Endothelial cell (in vitro differentiated cells): ENCODE results near the gene SALL1. TPM values are rescaled to one million over a fixed set of nuclear protein-coding genes. Genes with fewer than 3 reads are reported as not detected.
A peak's percentile ranks its signal among the peaks of the same experiment; 100 is the strongest.

Source experiments
- DNase-seq: peaks from one replicate; pipeline ENCODE4 v3.0.0; 2021; ENCODE audit warnings: low spot score
- H3K27ac Mint-ChIP-seq: one replicate; pipeline ENCODE4 v1.8.0; 2021; ENCODE audit warnings: mixed read lengths, inconsistent platforms; ENCODE audit not compliant: unreplicated experiment
- H3K27me3 Mint-ChIP-seq: one replicate; pipeline ENCODE4 v1.8.0; 2021; ENCODE audit warnings: mild to moderate bottlenecking, moderate library complexity, mixed read lengths, inconsistent platforms; ENCODE audit not compliant: unreplicated experiment
- H3K36me3 Mint-ChIP-seq: one replicate; pipeline ENCODE4 v1.8.0; 2021; ENCODE audit warnings: mild to moderate bottlenecking, low read depth, mixed read lengths, inconsistent platforms; ENCODE audit not compliant: unreplicated experiment
- H3K4me1 Mint-ChIP-seq: one replicate; pipeline ENCODE4 v1.8.0; 2021; ENCODE audit warnings: mild to moderate bottlenecking, mixed read lengths, inconsistent platforms; ENCODE audit not compliant: unreplicated experiment
- H3K4me3 Mint-ChIP-seq: one replicate; pipeline ENCODE4 v1.8.0; 2021; ENCODE audit warnings: mild to moderate bottlenecking, mixed read lengths, inconsistent platforms; ENCODE audit not compliant: unreplicated experiment
- H3K9me3 Mint-ChIP-seq: one replicate; pipeline ENCODE4 v1.8.0; 2021; ENCODE audit warnings: mixed read lengths, inconsistent platforms; ENCODE audit not compliant: unreplicated experiment
- CTCF ChIP-seq: fragments of 200-600 bp; sonication (generic); IDR thresholded peaks from one replicate; pipeline ENCODE4 v1.5.0; 2021; ENCODE audit warnings: antibody characterized with exemption; ENCODE audit not compliant: unreplicated experiment
- total RNA-seq: library from RNA; stranded (reverse); fragmentation: NEBNext Ultra II Directional; extraction: Animal tissue kit (Norgen Biotek cat#: 25700); gene quantifications from one replicate; pipeline ENCODE4 v1.2.1, GENCODE V29; 2021; ENCODE audit not compliant: unreplicated experiment

SALL1 gene
- total RNA-seq, 1 donor from 2014 or later: 45.1 TPM

- Mint-ChIP-seq H3K36me3 (peaks cover 30% of the 10 kb centered on the region), H3K4me1 (peaks cover 23% of the 10 kb centered on the region)
These were observed 14.0 kb downstream of the SALL1 start for GRCh38 chr16:51137097-51137496.

GRCh38 chr16:51134876-51135275 is 16.2 kb downstream of the SALL1 start:
- H3K27me3 Mint-ChIP-seq: peaks cover 9% of the 10 kb centered on the region
- peak overlapping the region; percentile 48 for H3K4me3 Mint-ChIP-seq
- H3K9me3 Mint-ChIP-seq: no peaks in the 10 kb centered on the region

More at GRCh38 chr16:51137097-51137496, 14.0 kb downstream of the SALL1 start:
- no peak for DNase-seq
- no peak for TF ChIP-seq CTCF
- no peaks in the 10 kb centered on the region for H3K9me3 Mint-ChIP-seq
- H3K27me3 Mint-ChIP-seq: peaks cover 9% of the 10 kb centered on the region
- no peak overlapping the region for H3K4me3 Mint-ChIP-seq
- H3K27ac Mint-ChIP-seq: no peak overlapping the region

GRCh38 chr16:51134269-51134812 is 16.7 kb downstream of the SALL1 start:
- Mint-ChIP-seq H3K4me3 (peak overlapping the region; percentile 90), H3K36me3 (peaks cover 15% of the 10 kb centered on the region), H3K27me3 (peaks cover 9% of the 10 kb centered on the region), H3K9me3 (no peaks in the 10 kb centered on the region), H3K4me1 (peaks cover 30% of the 10 kb centered on the region), H3K27ac (no peak overlapping the region)
- DNase-seq: peak; percentile 47
- TF ChIP-seq CTCF: no peak

More at GRCh38 chr16:51134876-51135275, 16.2 kb downstream of the SALL1 start:
- peak; percentile 27 for DNase-seq
- peaks cover 30% of the 10 kb centered on the region for H3K4me1 Mint-ChIP-seq
- H3K27ac Mint-ChIP-seq: peak overlapping the region; percentile 43
- peaks cover 20% of the 10 kb centered on the region for H3K36me3 Mint-ChIP-seq
- TF ChIP-seq CTCF: no peak

- no peak for TF ChIP-seq CTCF
- Mint-ChIP-seq H3K27me3 (peaks cover 9% of the 10 kb centered on the region), H3K27ac (peak overlapping the region; percentile 64), H3K4me3 (peak overlapping the region; percentile 90), H3K36me3 (peaks cover 8% of the 10 kb centered on the region), H3K4me1 (peaks cover 30% of the 10 kb centered on the region), H3K9me3 (no peaks in the 10 kb centered on the region)
- DNase-seq: no peak
These were observed 17.4 kb downstream of the SALL1 start for GRCh38 chr16:51133688-51134087.

- Mint-ChIP-seq H3K36me3 (peaks cover 3% of the 10 kb centered on the region), H3K27me3 (peaks cover 6% of the 10 kb centered on the region), H3K27ac (peak overlapping the region; percentile 64), H3K4me1 (peaks cover 30% of the 10 kb centered on the region), H3K4me3 (peak overlapping the region; percentile 90), H3K9me3 (no peaks in the 10 kb centered on the region)
- peak; percentile 27 for DNase-seq
- no peak for TF ChIP-seq CTCF
These were observed 17.9 kb downstream of the SALL1 start for GRCh38 chr16:51133183-51133582.
